ENCODE measurements around the gene OR6K3. TPM values are rescaled to one million over a fixed set of nuclear protein-coding genes. Genes with fewer than 3 reads are reported as not detected.

OR6K3 gene
- total RNA-seq, 1 donor from 2014 or later, result 2.2 TPM

DNA sequence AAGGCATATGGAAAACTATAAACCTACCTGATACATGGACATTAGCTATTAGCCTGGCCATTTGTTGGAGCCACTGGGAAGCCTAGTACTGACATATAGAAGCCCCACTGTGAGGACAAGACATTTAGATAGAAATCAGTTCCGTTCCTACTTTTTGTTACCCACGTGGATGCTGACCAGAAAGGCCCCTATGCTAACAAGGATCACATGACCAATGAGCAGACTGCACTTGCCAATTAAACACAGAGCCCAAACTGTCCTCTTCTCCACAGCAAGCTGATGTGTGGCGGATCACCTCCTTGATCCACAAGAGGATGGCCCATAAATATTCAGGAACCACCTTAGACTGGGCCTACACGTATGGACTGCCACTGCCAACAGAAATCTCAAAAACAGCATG is 11.2 kb upstream of the OR6K3 start:
- DNase-seq (no peak), ATAC-seq (no peak)
- TF ChIP-seq, protein P1, sequence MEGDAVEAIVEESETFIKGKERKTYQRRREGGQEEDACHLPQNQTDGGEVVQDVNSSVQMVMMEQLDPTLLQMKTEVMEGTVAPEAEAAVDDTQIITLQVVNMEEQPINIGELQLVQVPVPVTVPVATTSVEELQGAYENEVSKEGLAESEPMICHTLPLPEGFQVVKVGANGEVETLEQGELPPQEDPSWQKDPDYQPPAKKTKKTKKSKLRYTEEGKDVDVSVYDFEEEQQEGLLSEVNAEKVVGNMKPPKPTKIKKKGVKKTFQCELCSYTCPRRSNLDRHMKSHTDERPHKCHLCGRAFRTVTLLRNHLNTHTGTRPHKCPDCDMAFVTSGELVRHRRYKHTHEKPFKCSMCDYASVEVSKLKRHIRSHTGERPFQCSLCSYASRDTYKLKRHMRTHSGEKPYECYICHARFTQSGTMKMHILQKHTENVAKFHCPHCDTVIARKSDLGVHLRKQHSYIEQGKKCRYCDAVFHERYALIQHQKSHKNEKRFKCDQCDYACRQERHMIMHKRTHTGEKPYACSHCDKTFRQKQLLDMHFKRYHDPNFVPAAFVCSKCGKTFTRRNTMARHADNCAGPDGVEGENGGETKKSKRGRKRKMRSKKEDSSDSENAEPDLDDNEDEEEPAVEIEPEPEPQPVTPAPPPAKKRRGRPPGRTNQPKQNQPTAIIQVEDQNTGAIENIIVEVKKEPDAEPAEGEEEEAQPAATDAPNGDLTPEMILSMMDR (IDR thresholded peaks at IDR 0.05), result no peak
- H3K4me1 ChIP-seq, result no peaks in the 10 kb centered on the region
- no peak overlapping the region for H3K27ac ChIP-seq
- no peaks in the 10 kb centered on the region for H3K27me3 ChIP-seq (ENCODE audit: low read depth)
- H3K36me3 ChIP-seq, result no peaks in the 10 kb centered on the region
- no peak overlapping the region for H3K4me3 ChIP-seq
- no peaks in the 10 kb centered on the region for H3K9me3 ChIP-seq
- intact Hi-C loops (cut with DNase I), result no loop called here

DNA sequence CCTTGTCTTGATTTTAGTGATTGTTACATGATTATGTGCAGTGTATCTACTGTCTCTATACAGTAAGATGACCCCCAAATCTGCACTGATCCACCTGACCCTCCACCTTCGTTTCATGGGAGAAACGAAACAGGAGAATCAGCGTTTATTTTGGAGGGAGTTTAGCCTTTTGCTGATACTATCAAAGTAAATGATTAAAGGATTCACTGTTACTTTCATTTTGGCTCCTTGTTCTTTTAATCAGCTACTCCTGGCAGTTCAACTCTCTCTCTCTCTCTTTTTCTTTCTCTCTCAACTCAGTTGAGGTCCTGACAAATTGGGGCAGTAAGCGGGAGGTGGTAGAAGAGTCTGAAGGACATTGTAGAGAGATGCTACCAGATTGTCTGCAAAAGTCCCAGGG is 9.9 kb upstream of the OR6K3 start:
- TF ChIP-seq, protein P1 (IDR thresholded peaks at IDR 0.05), result no peak
- intact Hi-C loops (cut with DNase I), result no loop called here
- no peaks in the 10 kb centered on the region for H3K27me3 ChIP-seq (ENCODE audit: low read depth)
- H3K9me3 ChIP-seq, result no peaks in the 10 kb centered on the region
- no peak overlapping the region for H3K4me3 ChIP-seq
- ATAC-seq (no peak), DNase-seq (no peak)
- no peak overlapping the region for H3K27ac ChIP-seq
- no peaks in the 10 kb centered on the region for H3K4me1 ChIP-seq
- H3K36me3 ChIP-seq, result no peaks in the 10 kb centered on the region

DNA sequence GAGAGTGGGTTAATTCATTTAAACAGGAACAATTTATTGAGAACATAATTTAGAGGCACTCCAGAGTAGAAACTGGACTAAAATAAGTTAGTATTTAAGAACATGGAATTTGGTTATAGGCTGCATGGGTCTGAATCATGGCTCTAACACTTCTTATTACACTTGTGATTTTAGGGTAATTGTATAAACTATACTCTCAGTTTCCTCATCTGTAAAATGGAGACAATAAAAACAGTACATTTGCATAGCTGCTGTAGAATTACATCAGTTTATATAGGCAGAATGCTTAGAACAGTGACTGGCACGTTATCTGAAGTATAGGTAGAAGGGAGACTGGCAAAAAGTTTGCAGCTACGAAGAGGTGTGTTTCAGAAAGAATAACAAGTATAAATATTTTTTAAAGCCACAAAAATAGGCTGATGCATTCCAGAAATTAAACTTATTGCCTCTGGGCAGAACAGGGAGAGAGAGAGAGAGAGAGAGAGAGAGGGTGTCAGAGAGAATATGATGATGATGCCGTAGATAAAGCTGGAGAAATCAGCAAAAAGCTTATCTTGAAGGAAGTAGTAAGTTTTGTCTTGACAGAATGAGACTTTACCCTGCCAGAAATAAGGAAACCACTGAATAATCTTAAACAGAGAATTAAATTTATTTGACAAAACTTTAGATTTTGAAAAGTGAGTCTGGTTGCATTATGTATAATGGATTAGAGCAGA is 8.1 kb upstream of the OR6K3 start:
- intact Hi-C loops (cut with DNase I), result no loop called here
- TF ChIP-seq, protein P1 (IDR thresholded peaks at IDR 0.05), result no peak
- H3K9me3 ChIP-seq, result no peaks in the 10 kb centered on the region

DNA sequence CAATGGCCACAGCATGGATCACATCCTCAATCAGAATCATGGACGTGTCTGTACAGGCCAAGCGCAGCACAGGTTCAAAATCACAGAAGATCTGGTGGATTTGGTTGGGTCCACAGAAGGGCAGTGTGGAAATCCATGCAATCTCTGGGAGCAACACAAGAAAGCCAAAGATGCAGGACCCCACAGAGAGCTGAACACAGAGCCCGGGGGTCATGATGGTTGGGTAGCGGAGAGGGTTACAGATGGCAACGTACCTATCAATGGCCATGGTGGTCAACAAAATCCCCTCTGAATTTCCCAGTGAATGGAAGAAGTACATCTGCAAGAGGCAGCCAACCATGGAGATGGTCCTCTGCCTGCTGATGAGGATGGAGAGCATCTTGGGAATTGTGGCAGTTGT is 3.9 kb upstream of the OR6K3 start:
- intact Hi-C loops (cut with DNase I), result no loop called here
- TF ChIP-seq, protein P1 (IDR thresholded peaks at IDR 0.05), result no peak
- ATAC-seq, result no peak

More for the DNA sequence above, 8.1 kb upstream of the OR6K3 start:
- no peak overlapping the region for H3K27ac ChIP-seq
- no peaks in the 10 kb centered on the region for H3K4me1 ChIP-seq
- DNase-seq (no peak), ATAC-seq (no peak)
- no peaks in the 10 kb centered on the region for H3K36me3 ChIP-seq
- H3K4me3 ChIP-seq, result no peak overlapping the region
- H3K27me3 ChIP-seq (ENCODE audit: low read depth), result no peaks in the 10 kb centered on the region

DNA sequence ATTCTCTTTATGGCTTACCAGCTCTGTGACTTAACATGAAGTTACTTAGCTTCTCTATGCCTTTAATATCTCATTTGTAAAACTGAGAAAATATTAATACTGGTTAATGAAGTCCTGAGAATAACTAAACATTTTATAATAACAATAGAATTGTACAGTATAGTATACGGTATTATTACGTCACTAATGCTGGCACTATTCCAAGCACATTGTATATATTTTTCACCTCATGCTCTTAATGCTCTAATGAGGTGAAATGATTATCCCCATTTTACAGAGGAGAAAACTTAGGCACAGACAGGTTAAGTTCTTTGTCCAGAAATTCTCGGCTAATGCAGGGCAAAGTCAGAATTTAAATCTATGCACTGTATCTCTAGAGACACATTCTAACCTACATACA is 856 bp downstream of the OR6K3 start:
- Histone ChIP-seq H3K27ac (no peak overlapping the region), H3K27me3 (ENCODE audit: low read depth) (no peaks in the 10 kb centered on the region), H3K9me3 (no peaks in the 10 kb centered on the region), H3K36me3 (no peaks in the 10 kb centered on the region), H3K4me3 (no peak overlapping the region), H3K4me1 (no peaks in the 10 kb centered on the region)
- TF ChIP-seq, protein P1 (IDR thresholded peaks at IDR 0.05), result no peak
- ATAC-seq (no peak), DNase-seq (no peak)
- intact Hi-C loops (cut with DNase I), result no loop called here

More for the DNA sequence above, 3.9 kb upstream of the OR6K3 start:
- H3K4me3 ChIP-seq, result no peak overlapping the region
- DNase-seq, result no peak
- no peak overlapping the region for H3K27ac ChIP-seq
- no peaks in the 10 kb centered on the region for H3K27me3 ChIP-seq (ENCODE audit: low read depth)
- H3K9me3 ChIP-seq, result no peaks in the 10 kb centered on the region
- no peaks in the 10 kb centered on the region for H3K36me3 ChIP-seq
- no peaks in the 10 kb centered on the region for H3K4me1 ChIP-seq

Measured in lower lobe of right lung (tissue), 2 donors.